Measurements from ENCODE around the gene SAMD4A.

Gene SAMD4A

GRCh38 chr14:54708982-54709381 lies 142.1 kb downstream of the SAMD4A start:
- no peak for DNase-seq

- DNase-seq: no peak
These were observed 142.5 kb downstream of the SAMD4A start for GRCh38 chr14:54709444-54709843.

GRCh38 chr14:54709867-54710266 lies 142.9 kb downstream of the SAMD4A start:
- no peak for DNase-seq

- no peak for DNase-seq
These were observed 144.4 kb downstream of the SAMD4A start for GRCh38 chr14:54711312-54711711.

- DNase-seq: no peak
These were observed 145.0 kb downstream of the SAMD4A start for GRCh38 chr14:54711812-54712464.

DNA sequence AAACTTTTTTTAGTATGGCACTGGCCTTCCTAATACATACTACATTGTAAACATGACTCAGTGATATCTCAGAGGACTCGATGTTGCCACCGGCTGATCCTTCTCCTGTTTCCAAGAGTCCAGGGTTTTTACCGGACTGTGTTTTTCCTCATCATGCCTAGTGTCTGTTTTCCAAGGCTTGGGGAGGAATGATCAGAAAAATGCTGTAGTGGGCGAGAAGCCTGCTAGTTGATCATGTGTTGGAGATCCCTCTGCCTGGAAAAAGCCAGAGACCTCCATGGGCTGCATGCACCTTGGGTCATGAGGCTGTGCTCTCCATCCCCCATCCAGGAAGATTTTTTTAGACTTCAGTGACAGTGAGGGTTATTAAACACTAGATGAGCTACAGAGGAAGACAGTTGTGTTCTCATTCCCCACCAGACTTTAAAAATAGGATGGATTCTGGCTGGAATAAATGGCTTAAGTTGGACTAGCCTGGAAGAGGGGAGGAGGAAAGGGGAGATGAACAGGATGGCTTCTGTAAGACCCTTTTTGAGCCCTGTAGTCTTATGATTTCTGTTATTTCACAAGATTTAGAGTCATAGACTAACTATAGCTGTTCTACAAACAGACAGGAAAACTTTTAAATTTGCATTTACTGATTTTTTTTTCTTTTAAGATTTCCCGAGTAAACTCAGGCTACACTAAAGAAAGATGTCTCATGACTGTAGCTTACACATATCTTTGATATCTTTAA lies 145.7 kb downstream of the SAMD4A start:
- DNase-seq: no peak

- no peak for DNase-seq
These were observed 146.5 kb downstream of the SAMD4A start for GRCh38 chr14:54713379-54713778.

GRCh38 chr14:54715239-54715638 lies 148.3 kb downstream of the SAMD4A start:
- no peak for DNase-seq

- DNase-seq: no peak
These were observed 148.9 kb downstream of the SAMD4A start for GRCh38 chr14:54715811-54716210.

DNA sequence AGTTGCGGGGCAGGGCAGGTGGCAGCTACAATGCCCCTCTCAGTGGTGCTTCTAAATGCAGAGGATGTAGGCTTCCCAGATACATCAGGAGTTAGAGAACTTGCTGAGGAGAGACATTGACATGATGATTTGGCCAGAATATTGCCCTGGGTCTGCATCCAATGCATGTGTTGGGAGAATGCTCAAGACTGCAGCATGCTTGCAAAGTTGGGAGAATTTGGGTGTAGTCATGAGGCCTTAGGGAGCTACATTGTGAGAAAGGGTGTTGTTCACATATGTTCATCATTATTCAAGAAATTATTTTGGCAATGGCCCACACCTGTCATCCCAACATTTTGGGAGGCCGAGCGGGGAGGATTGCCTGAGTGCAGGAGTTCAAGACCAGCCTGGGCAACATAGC lies 149.9 kb downstream of the SAMD4A start:
- no peak for DNase-seq

DNA sequence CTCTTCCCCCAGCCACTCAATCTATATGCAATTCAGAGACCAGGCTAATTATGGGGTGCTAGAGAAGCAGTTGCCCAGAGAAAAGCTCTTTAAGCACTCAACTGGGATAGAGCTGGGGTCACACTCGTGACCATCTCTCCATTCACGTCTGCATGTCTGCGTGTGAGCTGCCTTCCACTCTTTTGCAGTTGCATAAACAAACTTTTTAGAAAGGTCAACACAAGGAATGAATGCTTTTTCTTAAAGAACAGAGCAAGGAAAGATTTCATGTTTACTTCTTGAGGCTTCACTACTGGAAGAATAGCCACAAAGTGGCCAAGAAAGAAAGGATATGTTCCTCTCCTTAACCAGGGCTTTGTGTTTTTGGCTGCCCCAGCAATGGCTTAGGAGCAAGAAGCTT lies 151.1 kb downstream of the SAMD4A start:
- DNase-seq: no peak

GRCh38 chr14:54719406-54719805 lies 152.5 kb downstream of the SAMD4A start:
- no peak for DNase-seq

- peak; percentile 6 for DNase-seq
These were observed 156.0 kb downstream of the SAMD4A start for GRCh38 chr14:54722791-54723432.

GRCh38 chr14:54724123-54724522 lies 157.2 kb downstream of the SAMD4A start:
- DNase-seq: no peak

DNA sequence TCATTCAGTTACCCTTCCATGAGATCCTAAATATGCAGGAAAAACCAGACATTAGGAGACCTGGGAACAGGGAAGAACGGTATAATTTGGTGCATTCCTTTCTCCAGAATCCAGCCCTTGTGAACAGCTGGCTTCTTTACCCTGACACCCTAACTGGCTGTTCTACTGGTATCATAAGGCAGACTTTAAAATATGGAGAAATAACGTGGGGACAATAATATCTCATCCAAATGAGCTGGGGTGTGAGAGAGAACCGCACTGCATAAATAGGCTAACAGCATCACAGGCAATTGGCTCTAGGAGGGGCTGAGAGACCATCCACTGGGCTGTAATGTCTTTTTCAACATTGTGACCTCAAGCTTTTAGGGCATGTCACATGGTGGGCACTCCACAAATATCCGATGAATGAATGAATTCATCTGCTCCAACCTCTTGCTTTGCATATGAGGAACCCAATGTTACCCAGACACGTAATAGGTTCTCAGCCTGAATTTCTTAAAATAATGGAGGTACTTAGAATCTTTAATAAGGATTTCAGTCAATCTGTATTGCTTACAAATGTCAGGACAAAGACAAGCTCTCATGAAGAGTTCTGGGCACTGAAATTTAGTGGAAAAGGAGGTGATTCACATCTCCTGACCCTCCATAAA lies 157.9 kb downstream of the SAMD4A start:
- no peak for DNase-seq

GRCh38 chr14:54725998-54726397 lies 159.1 kb downstream of the SAMD4A start:
- no peak for DNase-seq

- no peak for DNase-seq
These were observed 161.0 kb downstream of the SAMD4A start for GRCh38 chr14:54727929-54728328.

DNA sequence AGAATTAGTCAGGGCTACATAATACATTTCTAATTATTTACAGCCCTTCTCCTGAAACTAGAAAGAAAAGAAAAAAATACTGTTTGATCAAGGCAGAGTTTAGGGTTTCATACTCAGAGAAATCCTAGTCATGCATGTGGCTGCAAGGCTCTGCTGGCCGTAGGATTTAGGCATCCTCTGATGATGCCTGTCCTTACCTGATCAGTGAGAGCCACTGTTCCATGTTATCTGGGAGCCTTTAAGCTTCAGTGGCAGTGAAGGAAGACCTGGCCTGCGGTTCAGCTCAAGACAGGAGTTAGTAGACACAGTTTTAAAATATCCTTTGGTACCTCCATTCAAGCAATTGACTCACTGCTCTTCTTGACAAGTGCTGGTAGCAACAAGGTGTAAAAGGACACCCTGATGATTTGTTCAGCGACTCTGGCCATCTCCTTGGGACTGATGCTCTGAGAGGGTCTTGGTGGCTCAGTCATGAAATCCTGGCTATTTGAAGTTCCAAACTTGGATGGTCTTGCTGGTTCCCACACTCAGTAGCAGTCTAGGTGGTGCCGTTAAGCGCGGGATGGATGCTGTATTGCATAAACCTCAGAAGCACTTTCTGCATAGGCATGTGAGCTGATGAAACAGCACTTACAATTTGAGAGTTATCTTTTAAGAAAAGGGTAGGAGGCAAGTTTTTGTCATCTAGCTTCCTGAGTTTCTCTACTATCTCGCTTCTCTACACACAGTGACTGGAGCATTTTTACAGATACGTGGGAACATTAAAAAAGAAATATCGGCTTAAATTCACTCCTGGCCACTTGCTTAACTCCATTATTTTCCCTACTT lies 162.0 kb downstream of the SAMD4A start:
- no peak for DNase-seq

DNA sequence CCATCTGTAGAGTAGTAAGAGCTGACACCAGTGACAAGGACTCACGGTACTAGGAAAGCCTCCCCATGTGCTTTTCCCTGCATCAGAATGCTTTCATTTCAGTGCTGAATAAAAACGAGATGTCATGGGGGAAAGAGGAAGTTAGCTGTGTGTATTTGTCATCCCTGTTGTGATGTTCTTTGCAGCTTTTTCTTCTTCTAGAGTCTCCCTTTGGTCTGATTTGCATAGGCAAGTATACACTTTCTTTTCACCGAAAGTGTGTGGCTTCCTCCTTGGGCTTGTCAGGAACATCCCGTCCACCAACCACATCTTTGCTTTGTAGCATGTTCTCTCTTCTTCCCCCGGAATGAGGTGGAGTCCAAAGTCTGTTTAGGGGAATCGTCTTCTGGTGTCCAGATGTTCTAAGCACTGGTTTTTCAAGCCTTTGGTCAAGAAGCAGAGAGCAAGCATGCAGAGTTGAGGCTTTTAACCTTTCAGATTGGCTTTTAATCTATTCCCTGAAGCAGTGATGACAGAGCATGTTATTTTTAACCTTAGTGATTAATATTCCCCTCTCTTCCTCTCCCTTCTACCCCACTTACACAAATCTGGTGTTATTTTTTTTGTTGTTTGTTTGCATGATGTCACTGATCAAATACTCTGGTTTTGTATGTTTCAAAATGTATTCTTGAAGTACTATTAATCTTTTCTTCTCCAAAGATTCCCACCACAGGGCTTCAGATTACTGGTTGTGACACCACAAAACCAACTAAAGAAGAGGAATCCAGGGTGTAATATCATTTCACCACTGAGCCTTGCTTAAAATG lies 163.4 kb downstream of the SAMD4A start:
- no peak for DNase-seq

DNA sequence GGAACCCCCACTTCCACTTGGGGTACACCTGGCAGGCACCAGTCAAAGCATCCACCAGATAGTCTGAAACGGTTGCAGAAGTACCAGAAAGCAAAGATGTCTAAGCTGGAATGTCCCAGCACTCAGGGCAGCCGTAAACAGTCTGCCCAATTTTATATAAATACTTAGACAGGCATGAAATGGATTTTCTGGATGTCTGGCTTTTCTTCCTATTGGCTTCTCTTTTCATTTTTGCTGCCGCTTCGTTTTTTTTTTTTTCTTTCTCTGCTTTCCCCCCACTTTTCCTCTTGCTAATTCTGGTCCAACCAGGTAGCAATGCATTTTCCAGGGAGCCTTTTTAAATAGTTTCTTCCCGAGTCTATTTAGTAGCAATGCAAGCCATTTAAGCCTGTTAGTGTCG lies 168.0 kb downstream of the SAMD4A start:
- no peak for DNase-seq

DNA sequence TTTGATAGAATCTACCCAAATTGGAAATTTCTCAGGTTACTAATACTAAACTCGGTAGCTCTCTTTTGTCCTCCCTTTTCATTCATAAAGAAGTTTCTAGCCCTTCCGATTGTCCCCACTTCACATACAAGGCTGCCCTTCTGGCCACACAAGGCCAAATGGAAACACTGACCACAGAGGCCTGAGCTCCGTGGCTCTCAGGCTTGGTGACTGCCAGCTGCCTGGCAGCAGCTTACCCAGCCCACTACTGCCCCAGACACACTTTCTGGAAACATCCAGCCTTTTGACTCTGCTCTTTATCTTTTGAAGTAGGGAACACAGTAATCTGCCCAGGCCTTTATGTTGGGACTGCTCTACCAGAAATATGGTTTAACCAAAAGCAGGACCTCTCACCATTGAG lies 168.5 kb downstream of the SAMD4A start:
- no peak for DNase-seq

GRCh38 chr14:54737132-54737711 lies 170.3 kb downstream of the SAMD4A start:
- no peak for DNase-seq
